HG03439 (cell line): ENCODE measurements around the gene GNPDA1.

Experiments
- ATAC-seq: cut with Tn5 transposase; IDR thresholded peaks from one replicate; pipeline ENCODE4 v1.9.1; 2021; ENCODE audit warnings: mild to moderate bottlenecking, moderate library complexity; ENCODE audit not compliant: unreplicated experiment

Gene GNPDA1

GRCh38 chr5:142024771-142025304 is 12.0 kb upstream of the GNPDA1 start:
- ATAC-seq, result peak; percentile 99

GRCh38 chr5:142023836-142024235 is 11.0 kb upstream of the GNPDA1 start:
- ATAC-seq, result no peak

GRCh38 chr5:142020122-142020659 is 7.4 kb upstream of the GNPDA1 start:
- no peak for ATAC-seq

GRCh38 chr5:142017832-142018427 is 5.1 kb upstream of the GNPDA1 start:
- ATAC-seq, result no peak

GRCh38 chr5:142016556-142016955 is 3.7 kb upstream of the GNPDA1 start:
- ATAC-seq, result peak; percentile 5

GRCh38 chr5:142015781-142016533 is 3.1 kb upstream of the GNPDA1 start:
- peak; percentile 36 for ATAC-seq

GRCh38 chr5:142014911-142015584 is 2.2 kb upstream of the GNPDA1 start:
- no peak for ATAC-seq

- no peak for ATAC-seq
Measured at GRCh38 chr5:142013734-142014521, 1.1 kb upstream of the GNPDA1 start.

GRCh38 chr5:142012186-142012785 is 541 bp downstream of the GNPDA1 start:
- ATAC-seq, result no peak

GRCh38 chr5:142011572-142012185 is 1.1 kb downstream of the GNPDA1 start:
- ATAC-seq, result no peak

GRCh38 chr5:142009886-142010285 is 2.9 kb downstream of the GNPDA1 start:
- ATAC-seq, result no peak

GRCh38 chr5:142008813-142009212 is 4.0 kb downstream of the GNPDA1 start:
- ATAC-seq, result no peak

GRCh38 chr5:142007237-142007544 is 5.6 kb downstream of the GNPDA1 start:
- no peak for ATAC-seq

- no peak for ATAC-seq
Measured at GRCh38 chr5:142006363-142007236, 6.2 kb downstream of the GNPDA1 start.

- no peak for ATAC-seq
Measured at GRCh38 chr5:142003266-142003800, 9.5 kb downstream of the GNPDA1 start.

GRCh38 chr5:142000704-142001484 is 11.9 kb downstream of the GNPDA1 start:
- ATAC-seq, result no peak

GRCh38 chr5:142000173-142000572 is 12.7 kb downstream of the GNPDA1 start:
- ATAC-seq, result no peak

- ATAC-seq, result no peak
Measured at GRCh38 chr5:141997358-141997960, 15.4 kb downstream of the GNPDA1 start.
